ENCODE measurements around the gene DYRK1A. TPM values are rescaled to one million over a fixed set of nuclear protein-coding genes. Genes with fewer than 3 reads are reported as not detected.

Gene DYRK1A
- total and polyA plus RNA-seq, 10 of the 15 experiments (the other 5 are each of a cell fraction or from before 2014, with no cell fraction given) = 2.4 to 68.6 (median 30.7) TPM

GRCh38 chr21:37453350-37453749 is 86.8 kb downstream of the DYRK1A start (continued):
- TF ChIP-seq TARDBP (IDR thresholded peaks at IDR 0.05; ENCODE audit: borderline replicate concordance) (no peak), KLF5 (IDR thresholded peaks at IDR 0.05; ENCODE audit: partially characterized antibody) (no peak), KAT2A (conservative IDR thresholded peaks at IDR 0.05; ENCODE audit: control insufficient read depth, low read depth, low read length) (no peak)

GRCh38 chr21:37454869-37455503 is 88.4 kb downstream of the DYRK1A start:
- in situ Hi-C loops (cut with MboI) = no loop called here
- no peaks in the 10 kb centered on the region for H3K9me3 ChIP-seq (replicated peaks; ENCODE audit: control insufficient read depth, insufficient read depth, low read length)
- no peak overlapping the region for H3K9ac ChIP-seq (ENCODE audit: control insufficient read depth, insufficient read depth, low read length)
- H3K4me1 ChIP-seq (ENCODE audit: control insufficient read depth, insufficient read depth, low read length) = no peaks in the 10 kb centered on the region
- H2AFZ ChIP-seq (ENCODE audit: control insufficient read depth, low read depth, low read length) = no peak overlapping the region
- ChIA-PET SMC1A (ENCODE audit: uncharacterized antibody, unreplicated experiment) (interaction anchor here (1.0 kb wide), 1 partner anchor 10 kb away, joined by 3 read pairs; no protein-coding TSS in a partner anchor), POLR2A (interaction anchor here (0.6 kb wide), 1 partner anchor 1070 kb away, joined by 7 read pairs; the partner anchor contains the start of gene CHAF1B), RAD21 (ENCODE audit: unreplicated experiment) (interaction anchor here (1.3 kb wide), 1 partner anchor 84 kb away, joined by 3 read pairs; no protein-coding TSS in a partner anchor), CTCF (interaction anchor here (0.7 to 1.5 kb wide), 3 partner anchors 9 to 80 kb away, joined by 4 read pairs; no protein-coding TSS in a partner anchor)
- peaks cover 2% of the 10 kb centered on the region in 2 experiments; a peak in 3 of 4 replicates for H3K36me3 ChIP-seq (ENCODE audit: control insufficient read depth in 2 of 2, insufficient read depth in 2 of 2, low read length in 1 of 2)
- ATAC-seq (no peak), FAIRE-seq (no peak), DNase-seq (ENCODE audit: low read depth, low spot score) (no peak)
- no peak overlapping the region for H3K27ac ChIP-seq (ENCODE audit: control insufficient read depth, insufficient read depth)
- peaks cover 68% of the 10 kb centered on the region for H3K79me2 ChIP-seq (ENCODE audit: control insufficient read depth, insufficient read depth, low read length)
- 100% methylated on average over 1 of the region's 2 CpGs for WGBS (ENCODE audit: insufficient coverage, insufficient replicate concordance, low lambda C conversion rate, missing lambda C conversion rate)
- H3K4me3 ChIP-seq = no peak overlapping the region
- H4K20me1 ChIP-seq (ENCODE audit: control insufficient read depth, insufficient read depth) = no peaks in the 10 kb centered on the region
- BruUV-seq (replicated peaks) = no TSS peak
- intact Hi-C loops (cut with micrococcal nuclease; ENCODE audit: unreplicated experiment) = no loop called here
- H3K27me3 ChIP-seq (replicated peaks in 1 of 2; ENCODE audit: control insufficient read depth in 2 of 2, insufficient read depth in 2 of 2, low read length in 1 of 2) = no peaks in the 10 kb centered on the region
- H3K4me2 ChIP-seq (ENCODE audit: control insufficient read depth, insufficient read depth) = no peak overlapping the region
- TF ChIP-seq YY1 (IDR thresholded peaks at IDR 0.05; ENCODE audit: low read depth, low read length) (no peak), NBN (IDR thresholded peaks at IDR 0.05) (no peak), SMC3 (IDR thresholded peaks at IDR 0.05; ENCODE audit: borderline replicate concordance, low read length) (no peak), SKIL (IDR thresholded peaks at IDR 0.05; ENCODE audit: low read depth, poor library complexity, severe bottlenecking) (no peak), PAX8 (IDR thresholded peaks at IDR 0.05) (no peak), SREBF1 (IDR thresholded peaks at IDR 0.05; ENCODE audit: low read length) (no peak), IKZF1 (conservative IDR thresholded peaks at IDR 0.05) (no peak), WRNIP1 (IDR thresholded peaks at IDR 0.05; ENCODE audit: borderline replicate concordance, low read depth, low read length) (no peak), CREB1 (IDR thresholded peaks at IDR 0.05; ENCODE audit: low read depth) (no peak), PML (IDR thresholded peaks at IDR 0.05; ENCODE audit: low read length) (no peak), REST (IDR thresholded peaks at IDR 0.05; ENCODE audit: low read depth, low read length) (no peak), JUNB (IDR thresholded peaks at IDR 0.05) (no peak), HSF1 (IDR thresholded peaks at IDR 0.05; ENCODE audit: low read depth, low read length) (no peak)

All from GM12878 (cell line).